ENCODE data around the gene FAM3B.

Gene FAM3B

GRCh38 chr21:41277846-41278245 is 38.8 kb upstream of the FAM3B start:
- Histone ChIP-seq H3K4me1 (ENCODE audit: low read length) (no peaks in the 10 kb centered on the region), H4K20me1 (ENCODE audit: insufficient read depth, low read length) (no peaks in the 10 kb centered on the region), H2AFZ (ENCODE audit: low read depth, low read length) (no peak overlapping the region), H3K4me3 (ENCODE audit: low read length) (no peak overlapping the region), H3K27ac (ENCODE audit: low read length) (no peak overlapping the region), H3K27me3 (ENCODE audit: low read depth, low read length) (peaks cover 23% of the 10 kb centered on the region; the same call in 1 of the 2 replicates), H3K9me3 (ENCODE audit: insufficient read depth, low read length) (no peaks in the 10 kb centered on the region), H3K36me3 (replicated peaks; ENCODE audit: low read depth, low read length) (no peaks in the 10 kb centered on the region), H3K79me2 (ENCODE audit: low read length) (no peaks in the 10 kb centered on the region), H3K9ac (ENCODE audit: low read length) (no peak overlapping the region), H3K4me2 (ENCODE audit: low read length) (no peak overlapping the region)
- TF ChIP-seq CTCF (IDR thresholded peaks at IDR 0.05; ENCODE audit: low read depth, low read length) (no peak), EZH2phosphoT487 (IDR thresholded peaks at IDR 0.05; ENCODE audit: low read depth) (no peak)

- no peaks in the 10 kb centered on the region for H3K36me3 ChIP-seq (replicated peaks; ENCODE audit: low read depth, low read length)
- H3K27ac ChIP-seq (ENCODE audit: low read length): no peak overlapping the region
- peaks cover 26% of the 10 kb centered on the region; the same call in 1 of the 2 replicates for H3K27me3 ChIP-seq (ENCODE audit: low read depth, low read length)
- H3K4me3 ChIP-seq (ENCODE audit: low read length): no peak overlapping the region
- H2AFZ ChIP-seq (ENCODE audit: low read depth, low read length): no peak overlapping the region
- H3K9ac ChIP-seq (ENCODE audit: low read length): no peak overlapping the region
- H3K79me2 ChIP-seq (ENCODE audit: low read length): no peaks in the 10 kb centered on the region
- no peak overlapping the region for H3K4me2 ChIP-seq (ENCODE audit: low read length)
- H3K9me3 ChIP-seq (ENCODE audit: insufficient read depth, low read length): no peaks in the 10 kb centered on the region
- H4K20me1 ChIP-seq (ENCODE audit: insufficient read depth, low read length): no peaks in the 10 kb centered on the region
- no peak for TF ChIP-seq CTCF (IDR thresholded peaks at IDR 0.05; ENCODE audit: low read depth, low read length)
- TF ChIP-seq EZH2phosphoT487 (IDR thresholded peaks at IDR 0.05; ENCODE audit: low read depth): no peak
- no peaks in the 10 kb centered on the region for H3K4me1 ChIP-seq (ENCODE audit: low read length)
These were observed 36.3 kb upstream of the FAM3B start for GRCh38 chr21:41280115-41280919.

- Histone ChIP-seq H3K4me3 (ENCODE audit: low read length) (no peak overlapping the region), H3K9ac (ENCODE audit: low read length) (no peak overlapping the region)
- TF ChIP-seq CTCF (IDR thresholded peaks at IDR 0.05; ENCODE audit: low read depth, low read length): no peak
- no peak for TF ChIP-seq EZH2phosphoT487 (IDR thresholded peaks at IDR 0.05; ENCODE audit: low read depth)
These were observed 34.2 kb upstream of the FAM3B start for GRCh38 chr21:41282412-41282811.

GRCh38 chr21:41283211-41283818 is 33.3 kb upstream of the FAM3B start:
- no peak overlapping the region for H3K9ac ChIP-seq (ENCODE audit: low read length)
- no peaks in the 10 kb centered on the region for H3K79me2 ChIP-seq (ENCODE audit: low read length)
- H3K36me3 ChIP-seq (replicated peaks; ENCODE audit: low read depth, low read length): no peaks in the 10 kb centered on the region
- H2AFZ ChIP-seq (ENCODE audit: low read depth, low read length): no peak overlapping the region
- H4K20me1 ChIP-seq (ENCODE audit: insufficient read depth, low read length): no peaks in the 10 kb centered on the region
- H3K27me3 ChIP-seq (ENCODE audit: low read depth, low read length): peaks cover 26% of the 10 kb centered on the region; the same call in 1 of the 2 replicates
- no peak overlapping the region for H3K4me3 ChIP-seq (ENCODE audit: low read length)
- TF ChIP-seq CTCF (IDR thresholded peaks at IDR 0.05; ENCODE audit: low read depth, low read length) (peak; percentile 70), EZH2phosphoT487 (IDR thresholded peaks at IDR 0.05; ENCODE audit: low read depth) (no peak)
- H3K4me1 ChIP-seq (ENCODE audit: low read length): no peaks in the 10 kb centered on the region
- H3K27ac ChIP-seq (ENCODE audit: low read length): no peak overlapping the region
- H3K4me2 ChIP-seq (ENCODE audit: low read length): no peak overlapping the region
- H3K9me3 ChIP-seq (ENCODE audit: insufficient read depth, low read length): no peaks in the 10 kb centered on the region

More at GRCh38 chr21:41282412-41282811, 34.2 kb upstream of the FAM3B start:
- no peak overlapping the region for H3K4me2 ChIP-seq (ENCODE audit: low read length)
- peaks cover 26% of the 10 kb centered on the region; the same call in 1 of the 2 replicates for H3K27me3 ChIP-seq (ENCODE audit: low read depth, low read length)
- no peaks in the 10 kb centered on the region for H3K36me3 ChIP-seq (replicated peaks; ENCODE audit: low read depth, low read length)
- H3K27ac ChIP-seq (ENCODE audit: low read length): no peak overlapping the region
- H4K20me1 ChIP-seq (ENCODE audit: insufficient read depth, low read length): no peaks in the 10 kb centered on the region
- no peaks in the 10 kb centered on the region for H3K9me3 ChIP-seq (ENCODE audit: insufficient read depth, low read length)
- H2AFZ ChIP-seq (ENCODE audit: low read depth, low read length): no peak overlapping the region
- H3K79me2 ChIP-seq (ENCODE audit: low read length): no peaks in the 10 kb centered on the region
- no peaks in the 10 kb centered on the region for H3K4me1 ChIP-seq (ENCODE audit: low read length)

Measured in OCI-LY3 (cell line).